Stomach (tissue), 9 donors: ENCODE results near the gene ACCS. TPM values are rescaled to one million over a fixed set of nuclear protein-coding genes. Genes with fewer than 3 reads are reported as not detected.
A peak's percentile ranks its signal among the peaks of the same experiment; 100 is the strongest.

Experiments
- DNase-seq, 2 donors: peaks; one replicate each; pipeline versions ENCODE4 v3.0.0 to v3.0.0-alpha.2; 2013 to 2019
- H3K27ac ChIP-seq, 5 donors: fragments of 200-600 bp in 4 of 5; sonication (generic) in 4 of 5; one replicate each; pipeline ENCODE4 v1.5.1; 2013 to 2019; ENCODE audit warnings: mild to moderate bottlenecking in 1 of 5, moderate library complexity in 1 of 5
- H3K27me3 ChIP-seq, 3 donors: fragments of 200-600 bp; sonication (generic); one replicate each; pipeline ENCODE4 v1.5.1; 2017 to 2019; ENCODE audit warnings: mixed run types in 1 of 3
- H3K36me3 ChIP-seq, 4 donors: fragments of 200-600 bp; sonication (generic); 1 replicate in 3 of 4; 2 replicates in 1 of 4; pipeline ENCODE4 v1.5.1; 2016 to 2019
- H3K4me1 ChIP-seq, 4 donors: fragments of 200-600 bp; sonication (generic); one replicate each; pipeline ENCODE4 v1.5.1; 2016 to 2019
- H3K4me3 ChIP-seq, 4 donors: fragments of 200-600 bp; sonication (generic) in 3 of 4; one replicate each; pipeline ENCODE4 v1.5.1; 2016 to 2019; ENCODE audit warnings: mild to moderate bottlenecking in 1 of 4
- H3K9me3 ChIP-seq, 4 donors: fragments of 200-600 bp; sonication (generic); one replicate each; pipeline ENCODE4 v1.5.1; 2016 to 2019
- CTCF ChIP-seq, 7 experiments: fragments of 450-650 bp in 4 of 7; fragments of 200-600 bp in 3 of 7; sonication (generic) in 3 of 7; IDR thresholded peaks; one replicate each; pipeline ENCODE4 v1.5.1; 2016 to 2019; ENCODE audit warnings: antibody characterized with exemption in 7 of 7, control low read depth in 2 of 7, mild to moderate bottlenecking in 1 of 7
- EP300 ChIP-seq: sonication (generic); formaldehyde crosslinking; IDR thresholded peaks from one replicate; pipeline ENCODE4 v1.6.1; 2017; ENCODE audit warnings: antibody characterized with exemption
- POLR2A ChIP-seq, 4 donors: fragments of 450-650 bp; IDR thresholded peaks; one replicate each; pipeline ENCODE4 v1.6.1; 2016; ENCODE audit warnings: antibody characterized with exemption in 4 of 4, control low read depth in 2 of 4, mild to moderate bottlenecking in 1 of 4, moderate library complexity in 1 of 4
- POLR2AphosphoS5 ChIP-seq, 3 donors: sonication (generic); formaldehyde crosslinking; IDR thresholded peaks; one replicate each; pipeline ENCODE4 v1.6.1; 2016; ENCODE audit warnings: antibody characterized with exemption in 3 of 3
- WGBS, 5 donors: extraction: QIAGEN DNeasy Blood & Tissue Kit in 3 of 5; methylation state at CpG; one replicate each; pipeline versions ENCODE4 v1.1.5 to v1.1.7; 2013 to 2018; 5-methylcytosine and 5-hydroxymethylcytosine counted together
- intact Hi-C: fragments of 100-400 bp; cut with DNase I; formaldehyde crosslinking; loops from one replicate; pipeline ENCODE4 v1.15.1; 2023; ENCODE audit warnings: low total_unique reads
- polyA plus RNA-seq, 3 donors: library from polyadenylated mRNA; stranded (reverse); fragments of 200-250 nt; gene quantifications; one replicate each; pipeline ENCODE4 v1.2.3, GENCODE V29; 2013
- total RNA-seq, 5 donors: library from RNA; depleted of rRNA; stranded (reverse); fragments of >200 nt; gene quantifications; one replicate each; pipeline versions ENCODE4 v1.1.0 to v1.2.3, GENCODE V29; 2014 to 2016
- donor health status: healthy with polysubstance abuse.
- donor health status: Bipolar disorder and iron deficiency.
- donor health status: healthy.

Gene ACCS
- total and polyA plus RNA-seq, 8 donors, result 14.7 to 71.1 (median 28.0) TPM

DNA sequence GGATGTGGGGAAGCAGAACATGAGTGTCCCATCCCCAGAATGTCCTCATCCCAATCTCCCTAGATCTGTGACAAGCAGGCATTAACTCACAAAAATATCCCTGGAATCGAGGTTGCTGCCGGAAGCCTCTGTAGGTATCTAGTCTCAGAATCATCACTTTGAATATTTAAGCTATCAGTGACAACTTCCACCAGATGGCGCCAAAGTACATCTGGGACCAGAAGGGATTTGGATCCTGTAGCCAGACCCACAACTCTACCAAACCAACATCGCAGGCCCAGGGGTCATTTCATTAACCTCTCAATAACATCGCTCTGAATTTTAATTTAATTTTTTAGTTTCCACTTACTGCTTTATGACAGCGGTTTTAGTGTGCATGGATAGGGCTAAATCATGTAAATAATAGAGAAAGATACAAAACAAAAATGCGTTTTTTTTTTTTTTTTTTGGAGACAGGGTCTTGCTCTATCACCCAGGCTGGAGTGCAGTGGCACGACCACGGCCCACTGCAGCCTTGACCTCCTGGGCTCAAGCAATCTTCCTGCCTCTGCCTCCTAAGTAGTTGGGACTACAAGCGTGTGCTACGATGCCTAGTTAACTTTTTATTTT lies 28.3 kb downstream of the ACCS start:
- H3K4me3 ChIP-seq, result no peak overlapping the region
- no peak overlapping the region for H3K27ac ChIP-seq
- peaks cover 10 to 30% (median 20%) of the 10 kb centered on the region in 4 donors for H3K4me1 ChIP-seq
- peaks cover 0 to 4% (median 0%) of the 10 kb centered on the region in 4 donors for H3K36me3 ChIP-seq
- 24 to 30% (median 26%) methylated on average over 11 of the region's 11 CpGs for WGBS, 5 donors
- peak; percentile 86 to 93 for DNase-seq
- TF ChIP-seq CTCF (IDR thresholded peaks at IDR 0.05) (peak in 5 of 7 experiments; percentile 6 to 84 (median 68)), EP300 (no peak), POLR2A (IDR thresholded peaks at IDR 0.05) (no peak)
- no peaks in the 10 kb centered on the region for H3K27me3 ChIP-seq
- intact Hi-C loops, result no loop called here
- no peaks in the 10 kb centered on the region for H3K9me3 ChIP-seq

DNA sequence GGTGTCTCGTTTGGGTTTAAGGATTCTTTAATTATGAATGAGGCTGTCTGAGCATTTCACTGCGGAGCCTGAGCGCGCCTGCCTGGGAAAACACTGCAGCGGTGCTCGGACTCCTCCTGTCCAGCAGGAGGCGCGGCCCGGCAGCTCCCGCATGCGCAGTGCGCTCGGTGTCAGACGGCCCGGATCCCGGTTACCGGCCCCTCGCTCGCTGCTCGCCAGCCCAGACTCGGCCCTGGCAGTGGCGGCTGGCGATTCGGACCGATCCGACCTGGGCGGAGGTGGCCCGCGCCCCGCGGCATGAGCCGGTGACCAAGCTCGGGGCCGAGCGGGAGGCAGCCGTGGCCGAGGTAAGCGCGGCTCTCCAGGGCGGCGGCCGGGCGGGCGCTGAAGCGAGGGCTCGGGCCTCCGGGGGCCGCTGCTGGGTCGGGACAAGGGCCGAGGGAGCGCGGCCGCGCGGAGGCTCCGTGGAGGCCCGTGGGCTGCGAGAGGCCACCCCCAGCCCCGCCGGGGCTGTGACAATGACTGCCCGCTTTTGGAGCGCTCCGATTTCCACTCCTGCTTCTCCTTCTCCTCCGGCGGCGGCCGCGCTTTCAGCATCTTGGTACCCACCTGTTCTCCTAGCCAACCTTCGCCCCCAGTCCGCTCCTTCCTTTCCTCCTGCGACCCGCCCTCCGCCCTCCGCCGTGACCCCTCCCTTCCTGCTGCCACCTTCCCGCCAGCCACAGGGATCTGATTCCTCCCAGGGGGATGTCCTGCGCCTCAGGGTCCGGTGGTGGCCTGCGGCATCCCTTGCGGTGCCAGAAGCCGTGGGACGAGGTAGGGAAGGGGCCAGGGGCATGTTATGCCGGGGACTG lies 29.7 kb downstream of the ACCS start, which contains the start of gene EXT2:
TSS of gene EXT2 (plus strand) at position 173 of the 854 bp plus-strand sequence. CDS start 12,035 bp downstream, outside the sequence.
- intact Hi-C loops, result no loop called here
- Histone ChIP-seq H3K36me3 (peaks cover 0 to 12% (median 2%) of the 10 kb centered on the region in 4 donors), H3K4me1 (peaks cover 10 to 31% (median 20%) of the 10 kb centered on the region in 4 donors), H3K4me3 (peak within 1 kb of the TSS; percentile 72 to 86 (median 78)), H3K27ac (peak within 1 kb of the TSS; percentile 80 to 94 (median 86)), H3K27me3 (no peaks in the 10 kb centered on the region), H3K9me3 (no peaks in the 10 kb centered on the region)
- TF ChIP-seq POLR2AphosphoS5 (IDR thresholded peaks at IDR 0.05) (peak; percentile 30 to 83 (median 81)), EP300 (no peak), POLR2A (IDR thresholded peaks at IDR 0.05) (no peak), CTCF (IDR thresholded peaks at IDR 0.05) (peak in 5 of 7 experiments; percentile 67 to 89 (median 86))
- WGBS, 5 donors, result 0 to 1% (median 0%) methylated on average over 29 to 83 of the region's 83 CpGs
- peak; percentile 93 to 96 for DNase-seq

DNA sequence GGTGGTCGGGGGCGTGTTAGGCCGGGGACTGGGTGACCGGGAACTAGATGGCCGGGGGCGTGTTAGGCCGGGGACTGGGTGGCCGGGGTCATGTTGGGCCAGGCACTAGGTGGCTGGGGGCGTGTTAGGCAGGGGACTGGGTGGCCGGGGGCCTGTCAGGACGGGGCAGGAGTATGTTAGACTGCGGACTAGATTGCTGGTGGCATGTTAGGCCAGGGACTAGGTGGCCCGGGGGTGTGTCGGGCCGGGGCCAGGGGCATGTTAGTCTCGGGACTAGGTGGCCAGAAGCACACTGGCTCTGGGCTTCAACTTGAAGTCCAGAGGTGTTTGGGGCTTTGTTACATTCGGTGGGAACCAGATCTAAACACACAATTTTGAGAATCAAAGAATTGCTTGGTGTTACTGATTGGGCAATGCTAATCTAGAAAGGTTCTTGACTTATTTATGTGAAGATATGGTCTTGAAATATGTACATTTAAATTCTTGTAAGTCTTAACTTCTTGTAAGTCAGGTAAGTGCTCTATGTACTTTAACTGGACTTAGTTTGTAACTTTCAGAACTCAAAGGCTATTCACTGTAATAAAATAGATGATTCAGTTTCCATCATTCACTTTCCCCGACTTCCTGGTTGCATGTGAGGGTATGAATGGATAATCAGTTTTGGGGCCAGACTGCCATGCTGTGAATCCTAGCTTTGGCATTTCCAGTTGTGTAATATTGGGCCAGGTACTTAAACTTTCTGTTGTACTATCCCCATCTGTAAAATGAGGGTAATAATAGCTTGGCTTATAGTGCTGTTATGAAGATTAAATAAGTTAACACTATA lies 30.5 kb downstream of the ACCS start:
- DNase-seq, result no peak
- 9 to 16% (median 11%) methylated on average over 18 of the region's 18 CpGs for WGBS, 5 donors
- intact Hi-C loops, result no loop called here
- peaks cover 0 to 12% (median 2%) of the 10 kb centered on the region in 4 donors for H3K36me3 ChIP-seq
- H3K27me3 ChIP-seq, result no peaks in the 10 kb centered on the region
- H3K9me3 ChIP-seq, result no peaks in the 10 kb centered on the region
- TF ChIP-seq CTCF (IDR thresholded peaks at IDR 0.05), result no peak
- no peak for TF ChIP-seq POLR2AphosphoS5 (IDR thresholded peaks at IDR 0.05)
- peak overlapping the region; percentile 72 to 86 (median 78) for H3K4me3 ChIP-seq
- H3K4me1 ChIP-seq, result peaks cover 10 to 39% (median 22%) of the 10 kb centered on the region in 4 donors
- peak overlapping the region in 3 of 5 donors; percentile 80 to 87 (median 86) for H3K27ac ChIP-seq

- peaks cover 10 to 39% (median 22%) of the 10 kb centered on the region in 4 donors for H3K4me1 ChIP-seq
- intact Hi-C loops, result no loop called here
- TF ChIP-seq POLR2AphosphoS5 (IDR thresholded peaks at IDR 0.05) (no peak), CTCF (IDR thresholded peaks at IDR 0.05) (no peak), EP300 (no peak), POLR2A (IDR thresholded peaks at IDR 0.05) (no peak)
- no peaks in the 10 kb centered on the region for H3K9me3 ChIP-seq
- peaks cover 0 to 12% (median 2%) of the 10 kb centered on the region in 4 donors for H3K36me3 ChIP-seq
- 87 to 93% (median 91%) methylated on average over 2 of the region's 2 CpGs for WGBS, 5 donors
- H3K4me3 ChIP-seq, result no peak overlapping the region
- no peak for DNase-seq
- no peak overlapping the region for H3K27ac ChIP-seq
- no peaks in the 10 kb centered on the region for H3K27me3 ChIP-seq
These were observed 31.8 kb downstream of the ACCS start for GRCh38 chr11:44097821-44098220.
